Measurements from ENCODE around the gene OSGEP. TPM values are rescaled to one million over a fixed set of nuclear protein-coding genes. Genes with fewer than 3 reads are reported as not detected.

The OSGEP gene
- 27.3 TPM for polyA plus RNA-seq (2013, experiment 1 of 2)
- polyA plus RNA-seq (2013, experiment 2 of 2): 22.7 TPM

- Histone ChIP-seq H3K4me1 (ENCODE audit: control insufficient read depth, insufficient read depth, low read length, poor library complexity, severe bottlenecking) (peaks cover 20% of the 10 kb centered on the region), H3K9me3 (ENCODE audit: control insufficient read depth, low read length) (no peaks in the 10 kb centered on the region), H3K27ac (ENCODE audit: low read depth, low read length, severe bottlenecking) (peak within 1 kb of the TSS; percentile 99), H3K4me3 (ENCODE audit: extremely low read depth, insufficient read depth, low read length, poor library complexity, severe bottlenecking) (peak within 1 kb of the TSS; percentile 82), H3K36me3 (ENCODE audit: control insufficient read depth, insufficient read depth, low read length) (peaks cover 76% of the 10 kb centered on the region)
- 0% methylated on average over 33 to 41 of the region's 56 CpGs for WGBS, 2 experiments (ENCODE audit: insufficient coverage in 2 of 2)
These were observed at the start of gene OSGEP, which contains the start of gene APEX1 for GRCh38 chr14:20454516-20455354. OSGEP (minus strand) TSS chr14:20454812; CDS start chr14:20454683, 129 bp downstream. APEX1 (plus strand) TSS chr14:20455226; CDS start chr14:20455646, 420 bp downstream.

- WGBS, 2 experiments (ENCODE audit: insufficient coverage in 2 of 2): 85 to 88% methylated on average over 3 of the region's 6 CpGs
- Histone ChIP-seq H3K27ac (ENCODE audit: low read depth, low read length, severe bottlenecking) (no peak overlapping the region), H3K9me3 (ENCODE audit: control insufficient read depth, low read length) (no peaks in the 10 kb centered on the region), H3K4me1 (ENCODE audit: control insufficient read depth, insufficient read depth, low read length, poor library complexity, severe bottlenecking) (no peaks in the 10 kb centered on the region), H3K36me3 (ENCODE audit: control insufficient read depth, insufficient read depth, low read length) (no peaks in the 10 kb centered on the region), H3K4me3 (ENCODE audit: extremely low read depth, insufficient read depth, low read length, poor library complexity, severe bottlenecking) (no peak overlapping the region)
These were observed 49.3 kb upstream of the OSGEP start for GRCh38 chr14:20503898-20504297.

GRCh38 chr14:20501346-20501745 is 46.7 kb upstream of the OSGEP start:
- Histone ChIP-seq H3K36me3 (ENCODE audit: control insufficient read depth, insufficient read depth, low read length) (no peaks in the 10 kb centered on the region), H3K9me3 (ENCODE audit: control insufficient read depth, low read length) (no peaks in the 10 kb centered on the region), H3K4me1 (ENCODE audit: control insufficient read depth, insufficient read depth, low read length, poor library complexity, severe bottlenecking) (no peaks in the 10 kb centered on the region), H3K4me3 (ENCODE audit: extremely low read depth, insufficient read depth, low read length, poor library complexity, severe bottlenecking) (no peak overlapping the region), H3K27ac (ENCODE audit: low read depth, low read length, severe bottlenecking) (no peak overlapping the region)
- WGBS, 2 experiments (ENCODE audit: insufficient coverage in 2 of 2): 100% methylated on average over 2 of the region's 2 CpGs; no CpG with 5 or more reads in 1 of the 2 experiments

- Histone ChIP-seq H3K36me3 (ENCODE audit: control insufficient read depth, insufficient read depth, low read length) (no peaks in the 10 kb centered on the region), H3K9me3 (ENCODE audit: control insufficient read depth, low read length) (no peaks in the 10 kb centered on the region), H3K27ac (ENCODE audit: low read depth, low read length, severe bottlenecking) (no peak overlapping the region), H3K4me3 (ENCODE audit: extremely low read depth, insufficient read depth, low read length, poor library complexity, severe bottlenecking) (no peak overlapping the region), H3K4me1 (ENCODE audit: control insufficient read depth, insufficient read depth, low read length, poor library complexity, severe bottlenecking) (no peaks in the 10 kb centered on the region)
- 83 to 91% methylated on average over 5 of the region's 5 CpGs for WGBS, 2 experiments (ENCODE audit: insufficient coverage in 2 of 2)
These were observed 45.3 kb upstream of the OSGEP start for GRCh38 chr14:20499881-20500280.

- 59 to 67% methylated on average over 3 of the region's 4 CpGs for WGBS, 2 experiments (ENCODE audit: insufficient coverage in 2 of 2)
- H3K27ac ChIP-seq (ENCODE audit: low read depth, low read length, severe bottlenecking): no peak overlapping the region
These were observed 44.5 kb upstream of the OSGEP start for GRCh38 chr14:20499108-20499507.

GRCh38 chr14:20498622-20499021 is 44.0 kb upstream of the OSGEP start:
- Histone ChIP-seq H3K9me3 (ENCODE audit: control insufficient read depth, low read length) (no peaks in the 10 kb centered on the region), H3K36me3 (ENCODE audit: control insufficient read depth, insufficient read depth, low read length) (no peaks in the 10 kb centered on the region), H3K4me3 (ENCODE audit: extremely low read depth, insufficient read depth, low read length, poor library complexity, severe bottlenecking) (no peak overlapping the region), H3K27ac (ENCODE audit: low read depth, low read length, severe bottlenecking) (no peak overlapping the region), H3K4me1 (ENCODE audit: control insufficient read depth, insufficient read depth, low read length, poor library complexity, severe bottlenecking) (no peaks in the 10 kb centered on the region)
- 86 to 92% methylated on average over 1 of the region's 2 CpGs for WGBS, 2 experiments (ENCODE audit: insufficient coverage in 2 of 2)

More at GRCh38 chr14:20499108-20499507, 44.5 kb upstream of the OSGEP start:
- no peaks in the 10 kb centered on the region for H3K9me3 ChIP-seq (ENCODE audit: control insufficient read depth, low read length)
- no peaks in the 10 kb centered on the region for H3K4me1 ChIP-seq (ENCODE audit: control insufficient read depth, insufficient read depth, low read length, poor library complexity, severe bottlenecking)
- no peaks in the 10 kb centered on the region for H3K36me3 ChIP-seq (ENCODE audit: control insufficient read depth, insufficient read depth, low read length)
- H3K4me3 ChIP-seq (ENCODE audit: extremely low read depth, insufficient read depth, low read length, poor library complexity, severe bottlenecking): no peak overlapping the region

GRCh38 chr14:20494935-20495766 is 40.5 kb upstream of the OSGEP start:
- no peaks in the 10 kb centered on the region for H3K36me3 ChIP-seq (ENCODE audit: control insufficient read depth, insufficient read depth, low read length)
- H3K27ac ChIP-seq (ENCODE audit: low read depth, low read length, severe bottlenecking): no peak overlapping the region
- H3K4me3 ChIP-seq (ENCODE audit: extremely low read depth, insufficient read depth, low read length, poor library complexity, severe bottlenecking): no peak overlapping the region
- 87 to 88% methylated on average over 8 of the region's 8 CpGs for WGBS, 2 experiments (ENCODE audit: insufficient coverage in 2 of 2)
- H3K4me1 ChIP-seq (ENCODE audit: control insufficient read depth, insufficient read depth, low read length, poor library complexity, severe bottlenecking): peaks cover 3% of the 10 kb centered on the region
- no peaks in the 10 kb centered on the region for H3K9me3 ChIP-seq (ENCODE audit: control insufficient read depth, low read length)

- H3K36me3 ChIP-seq (ENCODE audit: control insufficient read depth, insufficient read depth, low read length): no peaks in the 10 kb centered on the region
- H3K4me3 ChIP-seq (ENCODE audit: extremely low read depth, insufficient read depth, low read length, poor library complexity, severe bottlenecking): no peak overlapping the region
- no CpG with 5 or more reads among the region's 2 CpGs for WGBS, 2 experiments (ENCODE audit: insufficient coverage in 2 of 2)
- H3K4me1 ChIP-seq (ENCODE audit: control insufficient read depth, insufficient read depth, low read length, poor library complexity, severe bottlenecking): peaks cover 3% of the 10 kb centered on the region
- no peak overlapping the region for H3K27ac ChIP-seq (ENCODE audit: low read depth, low read length, severe bottlenecking)
- H3K9me3 ChIP-seq (ENCODE audit: control insufficient read depth, low read length): no peaks in the 10 kb centered on the region
These were observed 39.0 kb upstream of the OSGEP start for GRCh38 chr14:20493634-20494033.

- no peak overlapping the region for H3K27ac ChIP-seq (ENCODE audit: low read depth, low read length, severe bottlenecking)
- no peak overlapping the region for H3K4me3 ChIP-seq (ENCODE audit: extremely low read depth, insufficient read depth, low read length, poor library complexity, severe bottlenecking)
- H3K36me3 ChIP-seq (ENCODE audit: control insufficient read depth, insufficient read depth, low read length): no peaks in the 10 kb centered on the region
- 93 to 100% methylated on average over 3 to 4 of the region's 4 CpGs for WGBS, 2 experiments (ENCODE audit: insufficient coverage in 2 of 2)
- peaks cover 3% of the 10 kb centered on the region for H3K4me1 ChIP-seq (ENCODE audit: control insufficient read depth, insufficient read depth, low read length, poor library complexity, severe bottlenecking)
- H3K9me3 ChIP-seq (ENCODE audit: control insufficient read depth, low read length): no peaks in the 10 kb centered on the region
These were observed 37.9 kb upstream of the OSGEP start for GRCh38 chr14:20492486-20492885.

GRCh38 chr14:20490563-20490962 is 36.0 kb upstream of the OSGEP start:
- Histone ChIP-seq H3K9me3 (ENCODE audit: control insufficient read depth, low read length) (no peaks in the 10 kb centered on the region), H3K4me1 (ENCODE audit: control insufficient read depth, insufficient read depth, low read length, poor library complexity, severe bottlenecking) (peaks cover 3% of the 10 kb centered on the region), H3K27ac (ENCODE audit: low read depth, low read length, severe bottlenecking) (no peak overlapping the region), H3K4me3 (ENCODE audit: extremely low read depth, insufficient read depth, low read length, poor library complexity, severe bottlenecking) (no peak overlapping the region), H3K36me3 (ENCODE audit: control insufficient read depth, insufficient read depth, low read length) (no peaks in the 10 kb centered on the region)
- WGBS, 2 experiments (ENCODE audit: insufficient coverage in 2 of 2): 67 to 71% methylated on average over 3 to 4 of the region's 6 CpGs

All from mesodermal cell (in vitro differentiated cells).